Measurements from ENCODE around the gene GCH1. TPM values are rescaled to one million over a fixed set of nuclear protein-coding genes. Genes with fewer than 3 reads are reported as not detected.

The GCH1 gene

Small RNAs within 50 kb of the gene (small RNA-seq; reads per million reads assigned to genes)
- gene MIR4308 (not detected), gene RNU6ATAC9P (not detected)
